ENCODE measurements around the gene SMAD3. TPM values are rescaled to one million over a fixed set of nuclear protein-coding genes. Genes with fewer than 3 reads are reported as not detected.

Gene SMAD3
- total and polyA plus RNA-seq, 2 of the 8 experiments (the other 6 are each of a cell fraction or from before 2014, with no cell fraction given): 10.1 to 12.4 TPM

GRCh38 chr15:67161412-67161811 is 96.0 kb downstream of the SMAD3 start:
- no peak for DNase-seq (ENCODE audit: low read depth in 1 of 2, low spot score in 2 of 2)
- Histone ChIP-seq H3K4me2 (ENCODE audit: insufficient read depth in 1 of 2, low read depth in 2 of 2, low read length in 2 of 2) (no peak overlapping the region), H4K20me1 (replicated peaks in 1 of 2; ENCODE audit: control insufficient read depth in 1 of 2, insufficient read depth in 2 of 2, low read length in 2 of 2) (no peaks in the 10 kb centered on the region), H2BK12ac (ENCODE audit: low read depth, low read length) (no peak overlapping the region), H2BK5ac (ENCODE audit: low read depth, low read length) (no peak overlapping the region), H3K18ac (ENCODE audit: extremely low read depth, low read length) (no peak overlapping the region), H2AK5ac (ENCODE audit: low read depth, low read length) (no peak overlapping the region; the same call in 1 of the 2 replicates), H2BK20ac (ENCODE audit: low read length) (no peak overlapping the region), H4K8ac (ENCODE audit: extremely low read depth, insufficient read depth, low read length) (no peak overlapping the region), H2BK120ac (replicated peaks; ENCODE audit: low read depth, low read length) (no peak overlapping the region), H3K23ac (ENCODE audit: insufficient read length) (no peak overlapping the region), H4K91ac (replicated peaks; ENCODE audit: insufficient read length, low read length) (no peak overlapping the region), H3K4ac (replicated peaks; ENCODE audit: insufficient read length, low read depth, low read length) (no peak overlapping the region), H2AFZ (ENCODE audit: low read length) (no peak overlapping the region), H3K23me2 (ENCODE audit: low read depth, low read length) (peaks cover 3% of the 10 kb centered on the region; the same call in 1 of the 2 replicates), H3K56ac (replicated peaks; ENCODE audit: insufficient read length, low read depth, low read length) (no peak overlapping the region), H3K36me3 (ENCODE audit: control insufficient read depth in 2 of 4, insufficient read depth in 4 of 4, low read length in 3 of 4) (no peaks in the 10 kb centered on the region), H3K27ac (ENCODE audit: low read depth, low read length) (no peak overlapping the region), H2BK15ac (ENCODE audit: low read length) (no peak overlapping the region), H3K79me2 (ENCODE audit: control insufficient read depth in 1 of 2, insufficient read depth in 2 of 2, low read length in 2 of 2) (no peaks in the 10 kb centered on the region), H3K27me3 (replicated peaks in 1 of 4; ENCODE audit: control insufficient read depth in 3 of 4, extremely low read depth in 1 of 4, insufficient read depth in 3 of 4, low read length in 3 of 4) (no peaks in the 10 kb centered on the region), H3K79me1 (ENCODE audit: low read depth, low read length) (no peaks in the 10 kb centered on the region; the same call in 1 of the 2 replicates), H3K9ac (replicated peaks in 1 of 4; ENCODE audit: extremely low read depth in 1 of 4, low read depth in 3 of 4, low read length in 3 of 4) (no peak overlapping the region), H3K14ac (ENCODE audit: insufficient read length) (no peak overlapping the region), H3K4me3 (ENCODE audit: extremely low read depth in 1 of 4, insufficient read depth in 2 of 4, low read depth in 3 of 4, low read length in 4 of 4) (no peak overlapping the region), H4K5ac (ENCODE audit: insufficient read length, low read depth, low read length) (no peak overlapping the region), H3K4me1 (replicated peaks in 1 of 4; ENCODE audit: control insufficient read depth in 3 of 4, insufficient read depth in 4 of 4, low read length in 3 of 4) (peaks cover 13 to 22% (median 18%) of the 10 kb centered on the region in 4 experiments), H3K9me3 (ENCODE audit: insufficient read depth in 2 of 2, low read depth in 1 of 2, low read length in 1 of 2) (no peaks in the 10 kb centered on the region)
- POLR2A ChIA-PET (ENCODE audit: partially characterized antibody): interaction anchor here (0.9 to 1.3 kb wide), 2 partner anchors 9 to 150 kb away, joined by 3 read pairs; no protein-coding TSS in a partner anchor
- CTCF ChIA-PET (ENCODE audit: partially characterized antibody): interaction anchor here (1.0 to 1.7 kb wide), 6 partner anchors 9 to 93 kb away, joined by 3 to 4 read pairs (median 3); no protein-coding TSS in a partner anchor
- FAIRE-seq: no peak
- 90% methylated on average over 5 of the region's 5 CpGs; no CpG with 5 or more reads in 1 of the 2 experiments for WGBS, 2 experiments (ENCODE audit: extremely low coverage in 1 of 2, insufficient coverage in 1 of 2, insufficient read length in 1 of 2, insufficient replicate concordance in 2 of 2, low coverage in 1 of 2, low lambda C conversion rate in 2 of 2, missing lambda C conversion rate in 1 of 2)
- TF ChIP-seq JUND (IDR thresholded peaks at IDR 0.05; ENCODE audit: low read length): no peak
- TF ChIP-seq BACH1 (IDR thresholded peaks at IDR 0.05; ENCODE audit: low read length): no peak
- TF ChIP-seq CBX8 (IDR thresholded peaks at IDR 0.05; ENCODE audit: borderline replicate concordance, low read depth, low read length): no peak
- no peak for TF ChIP-seq TBP (IDR thresholded peaks at IDR 0.05; ENCODE audit: low read depth, low read length)
- no peak for TF ChIP-seq JUN (IDR thresholded peaks at IDR 0.05; ENCODE audit: low read depth, low read length)

Measured in H1 (cell line).